Nephron (organoid): ENCODE measurements around the gene HOMER2.

ENCODE experiments used
- H3K27ac Mint-ChIP-seq, 3 experiments: 2 replicates each; pipeline ENCODE4 v1.8.0; 2020; ENCODE audit warnings: mixed read lengths in 3 of 3, mild to moderate bottlenecking in 2 of 3, moderate library complexity in 1 of 3
- H3K27me3 Mint-ChIP-seq: 2 replicates; pipeline ENCODE4 v1.8.0; 2021; ENCODE audit warnings: low read depth, mild to moderate bottlenecking, moderate library complexity, mixed read lengths
- H3K36me3 Mint-ChIP-seq: 2 replicates; pipeline ENCODE4 v1.8.0; 2020; ENCODE audit warnings: low read depth, mixed read lengths
- H3K4me1 Mint-ChIP-seq: 2 replicates; pipeline ENCODE4 v1.8.0; 2020; ENCODE audit warnings: mixed read lengths
- H3K4me3 Mint-ChIP-seq, 3 experiments: 2 replicates each; pipeline ENCODE4 v1.8.0; 2020; ENCODE audit warnings: mild to moderate bottlenecking in 3 of 3, mixed read lengths in 3 of 3, moderate library complexity in 2 of 3
- H3K9me3 Mint-ChIP-seq: 2 replicates; pipeline ENCODE4 v1.8.0; 2020; ENCODE audit warnings: mixed read lengths
- TF ChIP-seq, protein P1 (sequence below), 3 experiments: fragments of 200-600 bp; sonication (generic); IDR thresholded peaks; one replicate each; pipeline ENCODE4 v1.5.0; 2021; ENCODE audit warnings: antibody characterized with exemption in 3 of 3; ENCODE audit not compliant: unreplicated experiment in 3 of 3

HOMER2 gene

DNA sequence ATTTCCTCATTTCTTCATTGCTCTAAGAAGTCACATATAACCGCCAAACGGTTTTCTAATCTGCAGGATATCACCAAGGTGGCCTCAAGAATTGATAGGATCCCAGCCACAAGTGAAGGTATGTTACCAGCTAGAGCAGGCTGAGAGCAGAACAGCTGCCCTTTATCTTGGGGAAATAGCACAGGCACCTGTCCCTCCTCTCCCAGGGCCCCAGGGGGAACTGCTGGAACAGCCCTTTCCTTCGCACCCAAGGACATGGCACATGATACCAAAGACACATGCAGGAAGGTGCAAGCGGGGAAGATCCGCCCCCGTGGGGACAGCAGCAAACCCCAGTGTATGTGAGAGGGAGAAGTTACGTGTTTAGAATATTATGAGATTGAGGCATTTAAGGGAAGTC, 35.3 kb downstream of the HOMER2 start:
- Mint-ChIP-seq H3K36me3 (no peaks in the 10 kb centered on the region), H3K27me3 (no peaks in the 10 kb centered on the region), H3K4me1 (peaks cover 56% of the 10 kb centered on the region), H3K4me3 (no peak overlapping the region), H3K27ac (no peak overlapping the region), H3K9me3 (no peaks in the 10 kb centered on the region)
- TF ChIP-seq, protein P1, sequence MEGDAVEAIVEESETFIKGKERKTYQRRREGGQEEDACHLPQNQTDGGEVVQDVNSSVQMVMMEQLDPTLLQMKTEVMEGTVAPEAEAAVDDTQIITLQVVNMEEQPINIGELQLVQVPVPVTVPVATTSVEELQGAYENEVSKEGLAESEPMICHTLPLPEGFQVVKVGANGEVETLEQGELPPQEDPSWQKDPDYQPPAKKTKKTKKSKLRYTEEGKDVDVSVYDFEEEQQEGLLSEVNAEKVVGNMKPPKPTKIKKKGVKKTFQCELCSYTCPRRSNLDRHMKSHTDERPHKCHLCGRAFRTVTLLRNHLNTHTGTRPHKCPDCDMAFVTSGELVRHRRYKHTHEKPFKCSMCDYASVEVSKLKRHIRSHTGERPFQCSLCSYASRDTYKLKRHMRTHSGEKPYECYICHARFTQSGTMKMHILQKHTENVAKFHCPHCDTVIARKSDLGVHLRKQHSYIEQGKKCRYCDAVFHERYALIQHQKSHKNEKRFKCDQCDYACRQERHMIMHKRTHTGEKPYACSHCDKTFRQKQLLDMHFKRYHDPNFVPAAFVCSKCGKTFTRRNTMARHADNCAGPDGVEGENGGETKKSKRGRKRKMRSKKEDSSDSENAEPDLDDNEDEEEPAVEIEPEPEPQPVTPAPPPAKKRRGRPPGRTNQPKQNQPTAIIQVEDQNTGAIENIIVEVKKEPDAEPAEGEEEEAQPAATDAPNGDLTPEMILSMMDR (IDR thresholded peaks at IDR 0.05; ENCODE audit: unreplicated experiment in 3 of 3) = no peak

DNA sequence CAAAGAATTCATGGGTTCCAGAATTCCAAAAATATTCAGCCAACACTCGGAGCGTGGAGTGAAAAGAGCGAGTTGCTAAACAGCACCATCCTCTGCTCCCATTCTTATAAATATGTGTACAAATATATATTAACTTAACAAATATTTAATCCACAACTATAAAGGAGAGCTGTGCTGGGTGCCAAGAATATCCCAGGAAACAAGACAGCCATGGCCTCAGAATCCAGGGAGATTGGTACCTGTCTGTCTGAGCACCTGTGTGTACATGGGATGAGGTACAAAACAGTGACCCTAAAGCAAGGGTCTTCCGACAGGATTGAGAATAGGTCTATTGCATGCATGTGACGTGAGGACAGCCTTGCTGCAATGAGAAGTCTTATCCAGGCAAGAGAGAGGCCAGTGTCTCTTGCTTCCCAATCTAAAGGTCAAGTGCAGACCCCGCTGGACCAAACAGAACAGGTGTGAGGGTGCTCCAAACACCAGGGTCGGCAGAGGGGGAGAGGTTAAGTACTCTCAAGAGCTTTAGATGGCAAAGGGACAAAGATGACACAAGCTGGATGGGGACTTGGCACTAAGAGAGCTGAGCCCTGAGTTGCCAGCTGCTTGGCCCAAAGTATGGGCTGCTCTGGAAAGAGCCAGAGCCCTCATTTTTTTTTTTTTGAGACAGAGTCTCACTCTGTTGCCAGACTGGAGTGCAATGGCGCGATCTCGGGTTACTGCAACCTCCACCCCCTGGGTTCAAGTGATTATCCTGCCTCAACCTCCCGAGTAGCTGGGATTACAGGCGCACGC, 36.2 kb downstream of the HOMER2 start:
- no peak overlapping the region for H3K27ac Mint-ChIP-seq

DNA sequence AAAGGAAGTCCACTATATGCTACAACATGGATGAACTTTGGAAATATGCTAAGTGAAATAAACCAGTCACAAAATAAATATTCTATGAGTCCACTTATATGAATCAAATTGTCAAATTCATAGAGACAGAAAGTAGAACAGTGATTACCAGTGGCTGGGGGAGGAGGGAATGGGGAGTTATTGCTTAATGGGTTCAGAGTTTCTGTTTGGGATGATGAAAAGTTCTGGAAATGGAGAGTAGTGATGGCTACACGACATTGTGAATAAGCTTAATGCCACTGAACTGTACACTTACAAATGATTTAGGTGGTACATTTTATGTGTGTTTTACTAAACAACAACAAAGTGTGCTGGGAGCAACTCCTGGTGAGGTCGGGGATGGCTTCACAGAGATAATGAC, 38.1 kb downstream of the HOMER2 start:
- Mint-ChIP-seq H3K4me1 (peaks cover 48% of the 10 kb centered on the region), H3K9me3 (peaks cover 2% of the 10 kb centered on the region), H3K36me3 (peaks cover 3% of the 10 kb centered on the region), H3K4me3 (no peak overlapping the region), H3K27ac (no peak overlapping the region), H3K27me3 (peaks cover under 1% of the 10 kb centered on the region)
- TF ChIP-seq, protein P1 (IDR thresholded peaks at IDR 0.05; ENCODE audit: unreplicated experiment in 3 of 3) = no peak

More for the DNA sequence above, 36.2 kb downstream of the HOMER2 start:
- Mint-ChIP-seq H3K4me3 (no peak overlapping the region), H3K36me3 (no peaks in the 10 kb centered on the region), H3K27me3 (no peaks in the 10 kb centered on the region), H3K9me3 (no peaks in the 10 kb centered on the region), H3K4me1 (peaks cover 51% of the 10 kb centered on the region)
- TF ChIP-seq, protein P1 (IDR thresholded peaks at IDR 0.05; ENCODE audit: unreplicated experiment in 3 of 3) = no peak

DNA sequence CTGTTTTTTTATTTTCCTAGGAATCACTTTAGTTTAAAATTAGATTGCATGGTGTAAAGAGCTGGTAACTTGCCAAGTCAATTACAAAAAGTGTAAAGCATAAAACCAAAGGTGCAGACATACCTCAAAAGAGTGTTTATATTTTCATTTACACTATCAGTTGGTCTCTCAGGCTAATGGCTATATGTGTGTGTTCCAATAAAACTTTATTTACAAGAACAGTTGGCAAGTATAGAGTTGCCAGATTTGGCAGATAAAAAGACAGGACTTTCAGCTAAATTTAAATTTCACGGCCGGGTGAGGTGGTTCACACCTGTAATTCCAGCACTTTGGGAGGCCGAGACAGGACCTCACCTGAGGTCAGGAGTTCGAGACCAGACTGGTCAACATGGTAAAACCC, 41.1 kb downstream of the HOMER2 start:
- no peak overlapping the region for H3K27ac Mint-ChIP-seq

DNA sequence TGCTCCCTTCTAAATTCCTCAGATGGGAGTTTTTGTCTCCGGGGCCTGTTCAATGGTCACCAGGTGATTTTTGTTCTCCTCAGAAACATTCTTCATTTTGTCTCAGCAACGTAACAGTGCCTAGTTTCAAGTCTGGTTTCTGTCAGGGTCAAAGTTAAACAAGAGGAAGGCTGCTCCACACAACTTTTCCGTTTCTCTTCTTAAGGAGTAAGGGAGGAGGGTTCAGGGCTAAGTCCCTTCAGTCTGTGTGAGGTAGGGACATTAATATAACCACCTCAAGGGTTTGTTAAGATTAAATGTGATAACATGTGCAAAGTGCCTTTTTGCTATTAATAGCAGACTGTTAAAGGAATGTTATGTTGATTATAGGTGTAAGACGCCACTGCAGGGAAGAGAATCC, 41.8 kb downstream of the HOMER2 start:
- peaks cover 17% of the 10 kb centered on the region for H3K9me3 Mint-ChIP-seq
- TF ChIP-seq, protein P1 (IDR thresholded peaks at IDR 0.05; ENCODE audit: unreplicated experiment in 3 of 3) = no peak
- H3K27me3 Mint-ChIP-seq = peaks cover 9% of the 10 kb centered on the region
- no peak overlapping the region for H3K27ac Mint-ChIP-seq
- H3K4me3 Mint-ChIP-seq = no peak overlapping the region
- H3K36me3 Mint-ChIP-seq = peaks cover 17% of the 10 kb centered on the region
- H3K4me1 Mint-ChIP-seq = peaks cover 24% of the 10 kb centered on the region

More for the DNA sequence above, 41.1 kb downstream of the HOMER2 start:
- Mint-ChIP-seq H3K4me1 (peaks cover 31% of the 10 kb centered on the region), H3K36me3 (peaks cover 13% of the 10 kb centered on the region), H3K9me3 (peaks cover 17% of the 10 kb centered on the region), H3K4me3 (no peak overlapping the region), H3K27me3 (peaks cover 9% of the 10 kb centered on the region)
- TF ChIP-seq, protein P1 (IDR thresholded peaks at IDR 0.05; ENCODE audit: unreplicated experiment in 3 of 3) = no peak
